Natural killer cell (primary cell): ENCODE measurements around the gene PGF. TPM values are rescaled to one million over a fixed set of nuclear protein-coding genes. Genes with fewer than 3 reads are reported as not detected.

ENCODE experiments used
- ATAC-seq, 3 donors: fragments of 150-1000 bp in 2 of 3; fragments of 200-7000 bp in 1 of 3; cut with Tn5 transposase; 1 replicate in 1 of 3; 2 replicates in 2 of 3; pipeline ENCODE4 v1.10.0; 2021; ENCODE audit warnings: mild to moderate bottlenecking in 2 of 3, moderate library complexity in 2 of 3
- DNase-seq, 2 donors: peaks; one replicate each; pipeline versions ENCODE4 v3.0.0 to v3.0.0-alpha.2; 2013 to 2021; ENCODE audit warnings: mixed read lengths in 1 of 2
- H3K27ac ChIP-seq: one replicate; pipeline ENCODE4 v1.5.1; 2013; ENCODE audit warnings: mild to moderate bottlenecking, low read length
- H3K27me3 ChIP-seq: one replicate; pipeline ENCODE4 v1.6.1; 2013; ENCODE audit warnings: low read length; ENCODE audit not compliant: control insufficient read depth, insufficient read depth
- H3K36me3 ChIP-seq: one replicate; pipeline ENCODE4 v1.6.1; 2013; ENCODE audit warnings: low read length; ENCODE audit not compliant: control insufficient read depth, insufficient read depth
- H3K4me1 ChIP-seq: one replicate; pipeline ENCODE4 v1.6.1; 2013; ENCODE audit warnings: low read length; ENCODE audit not compliant: control insufficient read depth, insufficient read depth
- H3K4me3 ChIP-seq: one replicate; pipeline ENCODE4 v1.5.1; 2013; ENCODE audit warnings: low read length
- H3K9me3 ChIP-seq: one replicate; pipeline ENCODE4 v1.6.1; 2013; ENCODE audit warnings: low read length; ENCODE audit not compliant: control insufficient read depth, insufficient read depth
- H3K27ac Mint-ChIP-seq, 2 donors: one replicate each; pipeline ENCODE4 v1.8.0; 2022; ENCODE audit warnings: mild to moderate bottlenecking in 2 of 2, mixed read lengths in 2 of 2, moderate library complexity in 1 of 2
- H3K27me3 Mint-ChIP-seq, 2 donors: one replicate each; pipeline ENCODE4 v1.8.0; 2022; ENCODE audit warnings: low read depth in 2 of 2, mixed read lengths in 2 of 2
- H3K36me3 Mint-ChIP-seq: one replicate; pipeline ENCODE4 v1.8.0; 2022; ENCODE audit warnings: mixed read lengths
- H3K4me1 Mint-ChIP-seq, 2 donors: one replicate each; pipeline ENCODE4 v1.8.0; 2022; ENCODE audit warnings: mixed read lengths in 2 of 2
- H3K4me3 Mint-ChIP-seq: one replicate; pipeline ENCODE4 v1.8.0; 2022; ENCODE audit warnings: mild to moderate bottlenecking, moderate library complexity, mixed read lengths
- H3K9me3 Mint-ChIP-seq, 2 donors: one replicate each; pipeline ENCODE4 v1.8.0; 2022; ENCODE audit warnings: mixed read lengths in 2 of 2
- CTCF ChIP-seq: fragments of 200-600 bp; IDR thresholded peaks from one replicate; pipeline ENCODE4 v1.8.0; 2022; ENCODE audit warnings: antibody characterized with exemption
- WGBS: methylation state at CpG from one replicate; pipeline ENCODE4 v1.1.7; 2013; ENCODE audit warnings: missing lambda C conversion rate; ENCODE audit not compliant: insufficient coverage; 5-methylcytosine and 5-hydroxymethylcytosine counted together
- intact Hi-C: fragments of 100-400 bp; cut with micrococcal nuclease; formaldehyde crosslinking; loops from one replicate; pipeline ENCODE4 v1.14.2; 2022
- total RNA-seq, 4 donors: library from RNA; stranded (reverse); fragments of 120-200 nt in 1 of 4; gene quantifications; one replicate each; pipeline versions ENCODE4 v1.2.3 to v1.2.4, GENCODE V29; 2013 to 2022

PGF gene
- total RNA-seq, 3 donors from 2014 or later (not counting 1 experiment from before 2014, with no cell fraction given): 0.33 to 0.34 TPM; not detected in 1

- ATAC-seq (no peak), DNase-seq (no peak)
- no peaks in the 10 kb centered on the region for H3K27me3 ChIP-seq
- H3K4me3 ChIP-seq: no peak overlapping the region
- Mint-ChIP-seq H3K9me3 (no peaks in the 10 kb centered on the region), H3K27ac (no peak overlapping the region), H3K4me3 (no peak overlapping the region), H3K36me3 (no peaks in the 10 kb centered on the region), H3K27me3 (no peaks in the 10 kb centered on the region), H3K4me1 (peaks cover 0 to 6% of the 10 kb centered on the region in 2 donors)
- H3K27ac ChIP-seq: no peak overlapping the region
- 95% methylated on average over 6 of the region's 6 CpGs for WGBS
- peaks cover 17% of the 10 kb centered on the region for H3K4me1 ChIP-seq
- intact Hi-C loops: no loop called here
- no peak for TF ChIP-seq CTCF
- no peaks in the 10 kb centered on the region for H3K9me3 ChIP-seq
- no peaks in the 10 kb centered on the region for H3K36me3 ChIP-seq
These were observed 44.2 kb downstream of the PGF start for GRCh38 chr14:74911221-74911620.

GRCh38 chr14:74910556-74910955 lies 44.8 kb downstream of the PGF start:
- Mint-ChIP-seq H3K27ac (no peak overlapping the region), H3K4me1 (peaks cover 0 to 6% of the 10 kb centered on the region in 2 donors), H3K4me3 (no peak overlapping the region), H3K9me3 (no peaks in the 10 kb centered on the region), H3K36me3 (no peaks in the 10 kb centered on the region), H3K27me3 (no peaks in the 10 kb centered on the region)
- no peaks in the 10 kb centered on the region for H3K36me3 ChIP-seq
- DNase-seq (no peak), ATAC-seq (no peak)
- intact Hi-C loops: no loop called here
- TF ChIP-seq CTCF: no peak
- 93% methylated on average over 10 of the region's 10 CpGs for WGBS
- H3K9me3 ChIP-seq: no peaks in the 10 kb centered on the region
- H3K27me3 ChIP-seq: no peaks in the 10 kb centered on the region
- H3K27ac ChIP-seq: no peak overlapping the region
- H3K4me1 ChIP-seq: peaks cover 22% of the 10 kb centered on the region
- H3K4me3 ChIP-seq: no peak overlapping the region

- ATAC-seq: no peak
- H3K9me3 Mint-ChIP-seq: no peaks in the 10 kb centered on the region
- intact Hi-C loops: no loop called here
- no peak overlapping the region for H3K4me3 Mint-ChIP-seq
- no peaks in the 10 kb centered on the region for H3K27me3 Mint-ChIP-seq
- peaks cover 0 to 6% of the 10 kb centered on the region in 2 donors for H3K4me1 Mint-ChIP-seq
- Histone ChIP-seq H3K9me3 (no peaks in the 10 kb centered on the region), H3K4me1 (peaks cover 24% of the 10 kb centered on the region), H3K36me3 (peaks cover 1% of the 10 kb centered on the region), H3K4me3 (no peak overlapping the region), H3K27ac (no peak overlapping the region), H3K27me3 (no peaks in the 10 kb centered on the region)
- H3K27ac Mint-ChIP-seq: no peak overlapping the region
- no peak for DNase-seq
- WGBS: 93% methylated on average over 10 of the region's 10 CpGs
- TF ChIP-seq CTCF: no peak
- H3K36me3 Mint-ChIP-seq: no peaks in the 10 kb centered on the region
These were observed 45.5 kb downstream of the PGF start for GRCh38 chr14:74909911-74910310.

GRCh38 chr14:74909501-74909900 lies 45.9 kb downstream of the PGF start:
- TF ChIP-seq CTCF: no peak
- H3K27ac ChIP-seq: no peak overlapping the region
- Mint-ChIP-seq H3K4me1 (peaks cover 0 to 6% of the 10 kb centered on the region in 2 donors), H3K27me3 (no peaks in the 10 kb centered on the region), H3K9me3 (no peaks in the 10 kb centered on the region), H3K36me3 (peaks cover 4% of the 10 kb centered on the region), H3K27ac (no peak overlapping the region), H3K4me3 (no peak overlapping the region)
- no peaks in the 10 kb centered on the region for H3K9me3 ChIP-seq
- intact Hi-C loops: no loop called here
- DNase-seq: no peak
- WGBS: 94% methylated on average over 14 of the region's 14 CpGs
- no peaks in the 10 kb centered on the region for H3K27me3 ChIP-seq
- peaks cover 4% of the 10 kb centered on the region for H3K36me3 ChIP-seq
- ATAC-seq: no peak
- peaks cover 24% of the 10 kb centered on the region for H3K4me1 ChIP-seq
- H3K4me3 ChIP-seq: no peak overlapping the region
